ENCODE results near the gene CTXND1.

CTXND1 gene

DNA sequence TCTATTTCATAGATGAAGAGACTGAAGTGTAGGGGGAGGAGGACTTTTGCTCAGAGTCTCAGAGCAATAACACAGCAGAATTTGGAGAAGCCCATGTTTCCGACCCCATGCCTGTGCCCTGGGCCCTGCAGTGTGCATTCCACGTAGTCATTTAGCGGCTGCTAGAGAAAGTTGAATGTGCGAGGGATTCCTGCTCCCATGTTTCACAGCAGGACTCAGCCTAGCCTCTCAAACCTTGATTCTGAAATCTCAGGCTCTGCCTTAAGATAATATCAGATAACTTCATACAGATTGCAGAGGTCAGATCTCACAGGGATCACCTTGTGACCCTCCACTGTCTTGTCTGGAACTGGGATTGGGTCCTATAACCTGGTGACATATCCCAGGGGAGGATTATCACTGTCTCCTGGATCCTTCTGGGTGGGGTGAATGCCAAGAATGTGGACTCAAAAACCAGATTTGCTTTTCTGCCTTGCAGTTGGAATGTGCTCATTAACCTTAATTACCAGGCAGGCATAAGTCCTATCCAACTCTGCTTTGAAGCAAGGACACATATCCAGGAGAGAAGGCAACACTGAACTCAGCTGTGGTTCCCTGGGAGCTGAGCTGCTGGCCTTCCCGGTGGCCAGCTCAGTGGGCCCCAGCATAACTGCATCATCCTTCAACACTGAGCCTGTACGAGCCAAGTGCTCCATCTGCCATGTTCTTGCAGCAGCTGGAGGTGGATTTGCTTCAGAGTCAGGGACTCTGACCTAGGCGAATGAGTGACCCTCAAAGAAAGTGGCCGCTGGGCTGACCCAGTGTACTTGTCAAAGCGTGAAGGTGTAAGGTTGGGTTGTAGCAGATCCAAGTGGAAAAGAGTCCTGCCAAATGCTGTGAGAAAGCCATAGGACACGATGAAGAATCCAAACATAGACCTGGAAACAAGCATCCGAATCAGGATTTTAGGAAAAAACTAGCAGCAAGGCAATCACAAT, 43.0 kb downstream of the CTXND1 start:
- ATAC-seq: no peak
- TF ChIP-seq SNAI2 (CRISPR knock-in tag; IDR thresholded peaks at IDR 0.05): no peak
- TF ChIP-seq ZC3H10 (CRISPR knock-in tag; IDR thresholded peaks at IDR 0.05): no peak

DNA sequence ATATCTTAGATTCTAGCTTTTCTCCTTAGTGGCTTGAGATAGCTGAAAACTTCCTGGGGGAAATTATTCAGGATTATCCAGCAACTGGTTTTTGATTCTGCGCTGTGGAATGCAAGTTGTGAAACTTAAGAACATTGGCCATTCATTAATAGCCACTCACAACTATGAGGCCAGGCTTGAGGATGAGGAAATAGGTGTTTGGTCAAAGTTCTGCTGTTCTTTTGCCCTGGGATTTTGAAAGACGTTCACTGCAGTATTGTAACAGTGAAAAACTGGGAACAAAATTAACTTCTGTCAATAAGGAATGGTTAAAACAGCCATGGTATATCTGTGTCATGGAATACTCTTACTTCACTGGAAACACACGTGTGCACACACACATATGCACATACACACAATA, 44.1 kb downstream of the CTXND1 start:
- ATAC-seq: no peak
- no peak for TF ChIP-seq ZNF8 (CRISPR knock-in tag; IDR thresholded peaks at IDR 0.05)
- TF ChIP-seq RARB (CRISPR knock-in tag; IDR thresholded peaks at IDR 0.05): no peak
- TF ChIP-seq ZFP3 (CRISPR knock-in tag; IDR thresholded peaks at IDR 0.05): no peak

DNA sequence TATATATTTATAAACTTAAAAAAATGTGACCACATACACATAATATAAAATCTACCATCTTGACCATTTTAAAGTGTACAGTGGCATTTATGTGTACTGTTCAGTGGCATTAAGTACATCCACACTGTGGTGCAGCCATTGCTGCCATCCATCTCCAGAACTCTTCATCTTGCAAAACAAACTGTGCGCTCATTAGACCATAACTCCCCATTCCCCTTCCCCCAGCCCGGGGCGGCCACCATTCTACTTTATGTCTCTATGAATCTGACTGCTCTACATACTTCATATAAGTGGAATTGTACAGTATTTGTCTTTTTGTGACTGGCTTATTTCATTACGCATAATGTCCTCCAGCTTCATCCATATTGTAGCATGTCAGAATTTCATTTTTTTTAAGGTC, 47.8 kb downstream of the CTXND1 start:
- ATAC-seq: no peak
- no peak for TF ChIP-seq BACH2 (CRISPR knock-in tag; IDR thresholded peaks at IDR 0.05; ENCODE audit: borderline replicate concordance)
- no peak for TF ChIP-seq CSDC2 (CRISPR knock-in tag; IDR thresholded peaks at IDR 0.05)
- TF ChIP-seq ZNF8 (CRISPR knock-in tag; IDR thresholded peaks at IDR 0.05): no peak
- no peak for TF ChIP-seq ZFP3 (CRISPR knock-in tag; IDR thresholded peaks at IDR 0.05)
- TF ChIP-seq, protein P1, sequence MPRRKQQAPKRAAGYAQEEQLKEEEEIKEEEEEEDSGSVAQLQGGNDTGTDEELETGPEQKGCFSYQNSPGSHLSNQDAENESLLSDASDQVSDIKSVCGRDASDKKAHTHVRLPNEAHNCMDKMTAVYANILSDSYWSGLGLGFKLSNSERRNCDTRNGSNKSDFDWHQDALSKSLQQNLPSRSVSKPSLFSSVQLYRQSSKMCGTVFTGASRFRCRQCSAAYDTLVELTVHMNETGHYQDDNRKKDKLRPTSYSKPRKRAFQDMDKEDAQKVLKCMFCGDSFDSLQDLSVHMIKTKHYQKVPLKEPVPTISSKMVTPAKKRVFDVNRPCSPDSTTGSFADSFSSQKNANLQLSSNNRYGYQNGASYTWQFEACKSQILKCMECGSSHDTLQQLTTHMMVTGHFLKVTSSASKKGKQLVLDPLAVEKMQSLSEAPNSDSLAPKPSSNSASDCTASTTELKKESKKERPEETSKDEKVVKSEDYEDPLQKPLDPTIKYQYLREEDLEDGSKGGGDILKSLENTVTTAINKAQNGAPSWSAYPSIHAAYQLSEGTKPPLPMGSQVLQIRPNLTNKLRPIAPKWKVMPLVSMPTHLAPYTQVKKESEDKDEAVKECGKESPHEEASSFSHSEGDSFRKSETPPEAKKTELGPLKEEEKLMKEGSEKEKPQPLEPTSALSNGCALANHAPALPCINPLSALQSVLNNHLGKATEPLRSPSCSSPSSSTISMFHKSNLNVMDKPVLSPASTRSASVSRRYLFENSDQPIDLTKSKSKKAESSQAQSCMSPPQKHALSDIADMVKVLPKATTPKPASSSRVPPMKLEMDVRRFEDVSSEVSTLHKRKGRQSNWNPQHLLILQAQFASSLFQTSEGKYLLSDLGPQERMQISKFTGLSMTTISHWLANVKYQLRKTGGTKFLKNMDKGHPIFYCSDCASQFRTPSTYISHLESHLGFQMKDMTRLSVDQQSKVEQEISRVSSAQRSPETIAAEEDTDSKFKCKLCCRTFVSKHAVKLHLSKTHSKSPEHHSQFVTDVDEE (CRISPR knock-in tag; IDR thresholded peaks at IDR 0.05): no peak
- no peak for TF ChIP-seq ZC3H10 (CRISPR knock-in tag; IDR thresholded peaks at IDR 0.05)
- TF ChIP-seq, protein P2, sequence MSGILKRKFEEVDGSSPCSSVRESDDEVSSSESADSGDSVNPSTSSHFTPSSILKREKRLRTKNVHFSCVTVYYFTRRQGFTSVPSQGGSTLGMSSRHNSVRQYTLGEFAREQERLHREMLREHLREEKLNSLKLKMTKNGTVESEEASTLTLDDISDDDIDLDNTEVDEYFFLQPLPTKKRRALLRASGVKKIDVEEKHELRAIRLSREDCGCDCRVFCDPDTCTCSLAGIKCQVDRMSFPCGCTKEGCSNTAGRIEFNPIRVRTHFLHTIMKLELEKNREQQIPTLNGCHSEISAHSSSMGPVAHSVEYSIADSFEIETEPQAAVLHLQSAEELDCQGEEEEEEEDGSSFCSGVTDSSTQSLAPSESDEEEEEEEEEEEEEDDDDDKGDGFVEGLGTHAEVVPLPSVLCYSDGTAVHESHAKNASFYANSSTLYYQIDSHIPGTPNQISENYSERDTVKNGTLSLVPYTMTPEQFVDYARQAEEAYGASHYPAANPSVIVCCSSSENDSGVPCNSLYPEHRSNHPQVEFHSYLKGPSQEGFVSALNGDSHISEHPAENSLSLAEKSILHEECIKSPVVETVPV (CRISPR knock-in tag; IDR thresholded peaks at IDR 0.05): no peak
- TF ChIP-seq ARNTL (CRISPR knock-in tag; IDR thresholded peaks at IDR 0.05; ENCODE audit: borderline replicate concordance, low read depth): no peak
- no peak for TF ChIP-seq SNAI2 (CRISPR knock-in tag; IDR thresholded peaks at IDR 0.05)
- TF ChIP-seq ZNF70 (CRISPR knock-in tag; IDR thresholded peaks at IDR 0.05): no peak
- no peak for TF ChIP-seq ZFP30 (CRISPR knock-in tag; IDR thresholded peaks at IDR 0.05)
- no peak for TF ChIP-seq GLIS3 (CRISPR knock-in tag; IDR thresholded peaks at IDR 0.05)
- no peak for TF ChIP-seq ISL1 (CRISPR knock-in tag; IDR thresholded peaks at IDR 0.05)
- TF ChIP-seq TCF4 (CRISPR knock-in tag; IDR thresholded peaks at IDR 0.05; ENCODE audit: borderline replicate concordance): no peak
- TF ChIP-seq ZNF565 (CRISPR knock-in tag; conservative IDR thresholded peaks at IDR 0.05; ENCODE audit: low read depth): no peak
- no peak for TF ChIP-seq RARB (CRISPR knock-in tag; IDR thresholded peaks at IDR 0.05)
- TF ChIP-seq PPARA (CRISPR knock-in tag; IDR thresholded peaks at IDR 0.05; ENCODE audit: borderline replicate concordance): no peak
- TF ChIP-seq OSR1 (CRISPR knock-in tag; IDR thresholded peaks at IDR 0.05): no peak
- TF ChIP-seq, protein P3, sequence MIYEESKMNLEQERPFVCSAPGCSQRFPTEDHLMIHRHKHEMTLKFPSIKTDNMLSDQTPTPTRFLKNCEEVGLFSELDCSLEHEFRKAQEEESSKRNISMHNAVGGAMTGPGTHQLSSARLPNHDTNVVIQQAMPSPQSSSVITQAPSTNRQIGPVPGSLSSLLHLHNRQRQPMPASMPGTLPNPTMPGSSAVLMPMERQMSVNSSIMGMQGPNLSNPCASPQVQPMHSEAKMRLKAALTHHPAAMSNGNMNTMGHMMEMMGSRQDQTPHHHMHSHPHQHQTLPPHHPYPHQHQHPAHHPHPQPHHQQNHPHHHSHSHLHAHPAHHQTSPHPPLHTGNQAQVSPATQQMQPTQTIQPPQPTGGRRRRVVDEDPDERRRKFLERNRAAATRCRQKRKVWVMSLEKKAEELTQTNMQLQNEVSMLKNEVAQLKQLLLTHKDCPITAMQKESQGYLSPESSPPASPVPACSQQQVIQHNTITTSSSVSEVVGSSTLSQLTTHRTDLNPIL (CRISPR knock-in tag; IDR thresholded peaks at IDR 0.05; ENCODE audit: low read depth): no peak

DNA sequence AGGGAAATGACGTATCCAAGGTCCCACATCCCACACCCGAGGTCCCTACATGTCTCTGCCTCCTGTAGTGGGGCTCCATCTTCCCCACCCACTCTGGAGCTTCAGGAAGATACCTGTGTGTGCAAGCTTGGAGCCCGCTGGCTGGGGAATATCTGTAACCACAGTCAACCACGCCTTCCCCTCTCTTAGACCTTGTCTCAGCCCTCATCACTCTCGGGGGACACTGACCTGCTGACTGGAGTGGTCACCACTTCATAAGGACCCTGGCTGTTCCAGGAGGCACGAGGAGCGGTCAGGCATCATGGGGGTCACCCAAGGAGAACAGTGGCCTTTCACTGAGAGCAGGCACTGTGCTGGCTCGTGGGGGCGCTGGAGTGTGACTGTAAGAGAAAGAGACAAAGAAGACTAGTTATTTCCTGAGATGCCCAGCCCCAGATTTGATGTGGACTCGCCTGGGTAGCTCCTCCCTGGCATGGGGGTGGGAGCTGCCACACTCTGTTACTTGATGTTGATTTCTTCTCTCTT, 48.6 kb downstream of the CTXND1 start:
- no peak for ATAC-seq
- TF ChIP-seq ZC3H10 (CRISPR knock-in tag; IDR thresholded peaks at IDR 0.05) (no peak), ZNF565 (CRISPR knock-in tag; conservative IDR thresholded peaks at IDR 0.05; ENCODE audit: low read depth) (no peak)
- TF ChIP-seq, protein P4, sequence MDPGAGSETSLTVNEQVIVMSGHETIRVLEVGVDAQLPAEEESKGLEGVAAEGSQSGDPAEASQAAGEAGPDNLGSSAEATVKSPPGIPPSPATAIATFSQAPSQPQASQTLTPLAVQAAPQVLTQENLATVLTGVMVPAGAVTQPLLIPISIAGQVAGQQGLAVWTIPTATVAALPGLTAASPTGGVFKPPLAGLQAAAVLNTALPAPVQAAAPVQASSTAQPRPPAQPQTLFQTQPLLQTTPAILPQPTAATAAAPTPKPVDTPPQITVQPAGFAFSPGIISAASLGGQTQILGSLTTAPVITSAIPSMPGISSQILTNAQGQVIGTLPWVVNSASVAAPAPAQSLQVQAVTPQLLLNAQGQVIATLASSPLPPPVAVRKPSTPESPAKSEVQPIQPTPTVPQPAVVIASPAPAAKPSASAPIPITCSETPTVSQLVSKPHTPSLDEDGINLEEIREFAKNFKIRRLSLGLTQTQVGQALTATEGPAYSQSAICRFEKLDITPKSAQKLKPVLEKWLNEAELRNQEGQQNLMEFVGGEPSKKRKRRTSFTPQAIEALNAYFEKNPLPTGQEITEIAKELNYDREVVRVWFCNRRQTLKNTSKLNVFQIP (CRISPR knock-in tag; IDR thresholded peaks at IDR 0.05; ENCODE audit: borderline replicate concordance, low read depth): no peak
- TF ChIP-seq, protein P2 (CRISPR knock-in tag; IDR thresholded peaks at IDR 0.05): no peak

All from SK-N-SH treated with all-trans-retinoic acid at 6 μM for 48 hours (cell line).